Activated T-helper 1 cell treated with Interleukin-2 at 50 U/mL for 16 hours (primary cell): Measurements from ENCODE around the gene GNG12.
A peak's percentile ranks its signal among the peaks of the same experiment; 100 is the strongest.
"Not testable (repeated sequence)": the region's sequence is repeated elsewhere in the genome, so short reads cannot be mapped to it uniquely, and the experiment has no call there.

ENCODE experiments used
- DNase-seq: peaks from one replicate; pipeline ENCODE4 v3.0.0-alpha.2; 2020; ENCODE audit warnings: low read depth

The GNG12 gene

GRCh38 chr1:67677930-67678329 is 155.3 kb downstream of the GNG12 start:
- no peak for DNase-seq

GRCh38 chr1:67677408-67677807 is 155.9 kb downstream of the GNG12 start:
- no peak for DNase-seq

GRCh38 chr1:67676946-67677345 is 156.3 kb downstream of the GNG12 start:
- no peak for DNase-seq

- no peak for DNase-seq
These were observed 157.0 kb downstream of the GNG12 start for GRCh38 chr1:67676287-67676686.

GRCh38 chr1:67675800-67676199 is 157.5 kb downstream of the GNG12 start:
- DNase-seq = no peak

GRCh38 chr1:67674260-67675011 is 158.8 kb downstream of the GNG12 start:
- DNase-seq = peak; percentile 4

- DNase-seq = no peak
These were observed 159.6 kb downstream of the GNG12 start for GRCh38 chr1:67673468-67674201.

GRCh38 chr1:67672260-67672803 is 160.9 kb downstream of the GNG12 start:
- no peak for DNase-seq

- DNase-seq = no peak
These were observed 164.6 kb downstream of the GNG12 start for GRCh38 chr1:67668660-67669059.

- DNase-seq = no peak
These were observed 166.6 kb downstream of the GNG12 start for GRCh38 chr1:67666636-67667035.

- DNase-seq = not testable (repeated sequence)
These were observed 168.0 kb downstream of the GNG12 start for GRCh38 chr1:67665307-67665706.

- no peak for DNase-seq
These were observed 169.2 kb downstream of the GNG12 start for GRCh38 chr1:67664048-67664447.

- no peak for DNase-seq
These were observed 170.4 kb downstream of the GNG12 start for GRCh38 chr1:67662884-67663283.

- DNase-seq = no peak
These were observed 174.0 kb downstream of the GNG12 start for GRCh38 chr1:67659229-67659628.

GRCh38 chr1:67657152-67657551 is 176.1 kb downstream of the GNG12 start:
- not testable (repeated sequence) for DNase-seq

GRCh38 chr1:67655581-67655980 is 177.7 kb downstream of the GNG12 start:
- no peak for DNase-seq

- DNase-seq = no peak
These were observed 180.0 kb downstream of the GNG12 start for GRCh38 chr1:67653304-67653703.

GRCh38 chr1:67652800-67653199 is 180.5 kb downstream of the GNG12 start:
- DNase-seq = no peak
